HG02678 (cell line): Measurements from ENCODE around the gene CMSS1.

Experiments used
- ATAC-seq: cut with Tn5 transposase; IDR thresholded peaks from one replicate; pipeline ENCODE4 v1.9.1; 2021; ENCODE audit warnings: mild to moderate bottlenecking, moderate library complexity; ENCODE audit not compliant: unreplicated experiment

Gene CMSS1

GRCh38 chr3:99817437-99818240, at the start of gene CMSS1:
Gene CMSS1 (plus strand): TSS chr3:99817862.
- peak; percentile 98 for ATAC-seq

- no peak for ATAC-seq
These were observed 49.5 kb upstream of the CMSS1 start for GRCh38 chr3:99768126-99768525.

- no peak for ATAC-seq
These were observed 48.7 kb upstream of the CMSS1 start for GRCh38 chr3:99768808-99769501.

- no peak for ATAC-seq
These were observed 45.5 kb upstream of the CMSS1 start for GRCh38 chr3:99772171-99772570.

GRCh38 chr3:99772671-99773070, 45.0 kb upstream of the CMSS1 start:
- no peak for ATAC-seq

- peak; percentile 89 for ATAC-seq
These were observed 43.2 kb upstream of the CMSS1 start for GRCh38 chr3:99774467-99774866.

GRCh38 chr3:99776516-99777209, 41.0 kb upstream of the CMSS1 start:
- no peak for ATAC-seq

GRCh38 chr3:99777210-99777549, 40.5 kb upstream of the CMSS1 start:
- ATAC-seq = no peak

- no peak for ATAC-seq
These were observed 40.0 kb upstream of the CMSS1 start for GRCh38 chr3:99777708-99778107.

- no peak for ATAC-seq
These were observed 36.9 kb upstream of the CMSS1 start for GRCh38 chr3:99780749-99781148.

GRCh38 chr3:99781761-99782160, 35.9 kb upstream of the CMSS1 start:
- no peak for ATAC-seq

- no peak for ATAC-seq
These were observed 34.6 kb upstream of the CMSS1 start for GRCh38 chr3:99783011-99783573.

- peak; percentile 91 for ATAC-seq
These were observed 28.5 kb upstream of the CMSS1 start for GRCh38 chr3:99789011-99789721.

- ATAC-seq = no peak
These were observed 23.2 kb upstream of the CMSS1 start for GRCh38 chr3:99794485-99794884.

GRCh38 chr3:99795573-99795972, 22.1 kb upstream of the CMSS1 start:
- no peak for ATAC-seq

GRCh38 chr3:99799422-99799821, 18.2 kb upstream of the CMSS1 start:
- ATAC-seq = no peak

GRCh38 chr3:99803297-99803696, 14.4 kb upstream of the CMSS1 start:
- ATAC-seq = no peak

- ATAC-seq = no peak
These were observed 12.5 kb upstream of the CMSS1 start for GRCh38 chr3:99805160-99805559.

- ATAC-seq = peak; percentile 69
These were observed 9.4 kb upstream of the CMSS1 start for GRCh38 chr3:99808163-99808794.

GRCh38 chr3:99809565-99809964, 8.1 kb upstream of the CMSS1 start:
- no peak for ATAC-seq
